Upper lobe of left lung (tissue), 6 donors: ENCODE results near the gene SIGLEC9. TPM values are rescaled to one million over a fixed set of nuclear protein-coding genes. Genes with fewer than 3 reads are reported as not detected.

ENCODE experiments used
- ATAC-seq, 2 donors: fragments of 200-7000 bp; cut with Tn5 transposase; one replicate each; pipeline ENCODE4 v1.9.1; 2022; ENCODE audit warnings: mild to moderate bottlenecking in 2 of 2, moderate library complexity in 2 of 2; ENCODE audit not compliant: low FRiP score in 2 of 2
- DNase-seq, 2 donors: peaks; one replicate each; pipeline ENCODE4 v3.0.0-alpha.2; 2019 to 2020
- H3K27ac ChIP-seq, 4 donors: fragments of 200-600 bp; sonication (generic); one replicate each; pipeline ENCODE4 v1.5.1; 2016 to 2019
- H3K27me3 ChIP-seq, 4 donors: fragments of 200-600 bp; sonication (generic); one replicate each; pipeline ENCODE4 v1.5.1; 2017 to 2019
- H3K36me3 ChIP-seq, 4 donors: fragments of 200-600 bp; sonication (generic); one replicate each; pipeline ENCODE4 v1.5.1; 2016 to 2019
- H3K4me1 ChIP-seq, 4 donors: fragments of 200-600 bp; sonication (generic); one replicate each; pipeline ENCODE4 v1.5.1; 2018 to 2019
- H3K4me3 ChIP-seq, 4 donors: fragments of 200-600 bp; sonication (generic); one replicate each; pipeline ENCODE4 v1.5.1; 2017 to 2019; ENCODE audit warnings: mild to moderate bottlenecking in 2 of 4, moderate library complexity in 1 of 4
- H3K9me3 ChIP-seq, 4 donors: fragments of 200-600 bp; sonication (generic); one replicate each; pipeline ENCODE4 v1.5.1; 2018 to 2019
- EP300 ChIP-seq, 4 donors: sonication (generic); formaldehyde crosslinking; IDR thresholded peaks; one replicate each; pipeline ENCODE4 v1.5.1; 2017; ENCODE audit warnings: antibody characterized with exemption in 4 of 4, control low read depth in 2 of 4
- POLR2A ChIP-seq, 4 donors: fragments of 450-650 bp; IDR thresholded peaks; one replicate each; pipeline ENCODE4 v1.5.1; 2016 to 2017; ENCODE audit warnings: antibody characterized with exemption in 4 of 4, mild to moderate bottlenecking in 2 of 4
- POLR2AphosphoS5 ChIP-seq, 2 donors: sonication (generic); formaldehyde crosslinking; IDR thresholded peaks; one replicate each; pipeline ENCODE4 v1.5.1; 2017; ENCODE audit warnings: antibody characterized with exemption in 2 of 2
- WGBS, 2 donors: methylation state at CpG; one replicate each; pipeline ENCODE4 v1.1.5; 2017 to 2018; 5-methylcytosine and 5-hydroxymethylcytosine counted together
- total RNA-seq, 6 donors: library from RNA; depleted of rRNA in 4 of 6; stranded (reverse); fragments of >200 nt in 4 of 6; gene quantifications; one replicate each; pipeline versions ENCODE4 v1.1.0 to v1.2.1, GENCODE V29; 2016 to 2021
- TF ChIP-seq, protein P1 (sequence below), 6 experiments: fragments of 450-650 bp in 4 of 6; fragments of 200-600 bp in 2 of 6; sonication (generic) in 2 of 6; IDR thresholded peaks; one replicate each; pipeline ENCODE4 v1.5.1; 2016 to 2019; ENCODE audit warnings: antibody characterized with exemption in 6 of 6
- donor health status: DM: no; HTN: no; CAD: no; lungs with moderate emphysema.
- donor health status: DM: no; HTN: yes; CAD: no; lungs with severe emphysema.

SIGLEC9 gene
- total RNA-seq, 6 donors from 2014 or later, result 6.8 to 47.1 (median 24.6) TPM

DNA sequence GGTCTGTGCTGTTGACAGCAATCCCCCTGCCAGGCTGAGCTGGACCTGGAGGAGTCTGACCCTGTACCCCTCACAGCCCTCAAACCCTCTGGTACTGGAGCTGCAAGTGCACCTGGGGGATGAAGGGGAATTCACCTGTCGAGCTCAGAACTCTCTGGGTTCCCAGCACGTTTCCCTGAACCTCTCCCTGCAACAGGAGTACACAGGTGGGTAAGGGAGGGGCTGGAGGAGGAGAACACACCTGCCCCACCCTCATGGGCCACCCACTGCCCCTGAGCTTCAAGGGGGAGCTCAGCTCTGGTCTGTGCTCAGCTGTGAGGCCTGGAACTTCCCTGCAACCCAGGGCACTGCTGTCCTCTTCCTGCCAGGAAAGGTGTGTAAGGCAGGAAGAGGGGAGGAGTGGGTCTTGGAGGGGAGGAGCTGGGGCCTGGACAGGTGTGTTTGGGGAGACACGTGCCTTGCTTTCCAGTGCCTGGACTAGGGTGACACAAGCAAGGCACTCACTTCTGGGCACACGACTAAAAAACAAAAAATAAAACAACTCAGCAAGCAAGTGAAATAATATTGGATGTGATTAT lies 21.3 kb downstream of the SIGLEC9 start:
- TF ChIP-seq POLR2A (IDR thresholded peaks at IDR 0.05), result no peak
- TF ChIP-seq POLR2AphosphoS5 (IDR thresholded peaks at IDR 0.05), result no peak
- TF ChIP-seq, protein P1, sequence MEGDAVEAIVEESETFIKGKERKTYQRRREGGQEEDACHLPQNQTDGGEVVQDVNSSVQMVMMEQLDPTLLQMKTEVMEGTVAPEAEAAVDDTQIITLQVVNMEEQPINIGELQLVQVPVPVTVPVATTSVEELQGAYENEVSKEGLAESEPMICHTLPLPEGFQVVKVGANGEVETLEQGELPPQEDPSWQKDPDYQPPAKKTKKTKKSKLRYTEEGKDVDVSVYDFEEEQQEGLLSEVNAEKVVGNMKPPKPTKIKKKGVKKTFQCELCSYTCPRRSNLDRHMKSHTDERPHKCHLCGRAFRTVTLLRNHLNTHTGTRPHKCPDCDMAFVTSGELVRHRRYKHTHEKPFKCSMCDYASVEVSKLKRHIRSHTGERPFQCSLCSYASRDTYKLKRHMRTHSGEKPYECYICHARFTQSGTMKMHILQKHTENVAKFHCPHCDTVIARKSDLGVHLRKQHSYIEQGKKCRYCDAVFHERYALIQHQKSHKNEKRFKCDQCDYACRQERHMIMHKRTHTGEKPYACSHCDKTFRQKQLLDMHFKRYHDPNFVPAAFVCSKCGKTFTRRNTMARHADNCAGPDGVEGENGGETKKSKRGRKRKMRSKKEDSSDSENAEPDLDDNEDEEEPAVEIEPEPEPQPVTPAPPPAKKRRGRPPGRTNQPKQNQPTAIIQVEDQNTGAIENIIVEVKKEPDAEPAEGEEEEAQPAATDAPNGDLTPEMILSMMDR (IDR thresholded peaks at IDR 0.05), result no peak
- TF ChIP-seq EP300 (IDR thresholded peaks at IDR 0.05), result no peak
- no peak for DNase-seq
- 64 to 72% methylated on average over 4 of the region's 4 CpGs for WGBS, 2 donors

DNA sequence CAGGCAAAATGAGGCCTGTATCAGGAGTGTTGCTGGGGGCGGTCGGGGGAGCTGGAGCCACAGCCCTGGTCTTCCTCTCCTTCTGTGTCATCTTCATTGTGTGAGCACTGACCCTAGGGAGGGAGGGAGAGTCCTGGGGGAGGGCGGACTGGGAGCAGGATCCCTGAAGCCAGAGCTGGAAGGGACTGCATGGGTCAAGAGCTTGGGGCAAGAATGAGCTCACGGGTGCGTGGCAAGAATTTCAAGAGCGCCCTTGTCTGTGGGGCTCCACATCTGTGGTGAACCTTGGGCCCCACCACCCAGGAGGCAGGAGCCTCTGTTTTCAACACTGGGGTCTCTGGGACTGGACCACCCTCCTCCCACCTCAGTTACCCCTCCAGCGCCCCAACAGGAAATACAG lies 22.0 kb downstream of the SIGLEC9 start:
- H3K4me3 ChIP-seq, result no peak overlapping the region
- no peak overlapping the region for H3K27ac ChIP-seq
- DNase-seq (no peak), ATAC-seq (no peak)
- no peak for TF ChIP-seq POLR2AphosphoS5 (IDR thresholded peaks at IDR 0.05)
- no peaks in the 10 kb centered on the region for H3K36me3 ChIP-seq
- H3K4me1 ChIP-seq, result peaks cover 0 to 7% (median 2%) of the 10 kb centered on the region in 4 donors
- H3K9me3 ChIP-seq, result no peaks in the 10 kb centered on the region
- 76 to 90% methylated on average over 6 of the region's 7 CpGs for WGBS, 2 donors
- H3K27me3 ChIP-seq, result no peaks in the 10 kb centered on the region

More for the DNA sequence above, 21.3 kb downstream of the SIGLEC9 start:
- Histone ChIP-seq H3K27me3 (no peaks in the 10 kb centered on the region), H3K36me3 (no peaks in the 10 kb centered on the region), H3K27ac (no peak overlapping the region), H3K4me3 (no peak overlapping the region), H3K4me1 (peaks cover 0 to 14% (median 6%) of the 10 kb centered on the region in 4 donors), H3K9me3 (no peaks in the 10 kb centered on the region)
- no peak for ATAC-seq

DNA sequence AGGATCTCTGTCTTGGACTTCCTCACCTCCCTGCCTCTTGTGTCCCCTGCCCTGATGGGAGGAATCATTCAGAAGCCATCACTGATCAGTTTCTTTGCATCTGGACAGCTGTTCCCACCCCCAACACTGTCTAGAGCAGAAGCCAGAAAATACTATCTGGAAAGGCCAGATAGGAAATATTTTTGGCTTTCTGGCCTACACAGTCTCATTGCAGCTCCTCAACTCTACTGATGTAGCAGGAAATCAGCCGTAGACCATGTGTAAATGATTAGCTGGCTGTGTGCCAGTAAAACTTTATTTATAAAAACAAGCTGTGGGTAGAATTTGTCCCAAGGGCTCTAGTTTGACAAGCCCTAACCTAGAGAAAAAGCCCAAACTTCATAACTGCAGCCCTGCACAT lies 23.0 kb downstream of the SIGLEC9 start:
- ATAC-seq, result no peak
- Histone ChIP-seq H3K4me3 (no peak overlapping the region), H3K9me3 (no peaks in the 10 kb centered on the region), H3K36me3 (no peaks in the 10 kb centered on the region), H3K4me1 (peaks cover 0 to under 1% (median 0%) of the 10 kb centered on the region in 4 donors), H3K27ac (no peak overlapping the region), H3K27me3 (no peaks in the 10 kb centered on the region)
- TF ChIP-seq POLR2A (IDR thresholded peaks at IDR 0.05) (no peak), POLR2AphosphoS5 (IDR thresholded peaks at IDR 0.05) (no peak), EP300 (IDR thresholded peaks at IDR 0.05) (no peak)
- TF ChIP-seq, protein P1 (IDR thresholded peaks at IDR 0.05), result no peak
- WGBS, 2 donors, result 30 to 46% methylated on average over 1 of the region's 1 CpG
- no peak for DNase-seq

DNA sequence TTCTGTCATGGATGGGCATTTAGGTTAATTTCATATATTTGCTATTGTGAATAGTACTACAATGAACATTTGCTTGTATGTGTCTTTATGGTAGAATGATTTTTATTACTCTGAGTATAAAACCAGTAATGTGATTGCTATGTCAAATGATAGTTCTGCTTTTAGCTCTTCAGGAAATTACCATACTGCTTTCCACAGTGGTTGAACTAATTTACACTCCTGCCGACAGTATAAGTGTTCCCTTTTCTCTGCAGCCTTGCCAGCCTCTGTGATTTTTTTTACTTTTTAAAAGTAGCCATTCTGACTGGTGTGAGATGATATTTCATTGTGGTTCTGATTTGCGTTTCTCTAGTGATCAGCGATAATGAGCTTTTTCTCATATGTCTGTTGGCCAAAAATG lies 23.9 kb downstream of the SIGLEC9 start:
- DNase-seq (no peak), ATAC-seq (no peak)
- H3K9me3 ChIP-seq, result no peaks in the 10 kb centered on the region
- no peak overlapping the region for H3K4me3 ChIP-seq
- no peaks in the 10 kb centered on the region for H3K36me3 ChIP-seq
- 52 to 71% methylated on average over 3 of the region's 3 CpGs for WGBS, 2 donors
- no peaks in the 10 kb centered on the region for H3K27me3 ChIP-seq
- no peaks in the 10 kb centered on the region for H3K4me1 ChIP-seq
- TF ChIP-seq EP300 (IDR thresholded peaks at IDR 0.05) (no peak), POLR2A (IDR thresholded peaks at IDR 0.05) (no peak), POLR2AphosphoS5 (IDR thresholded peaks at IDR 0.05) (no peak)
- TF ChIP-seq, protein P1 (IDR thresholded peaks at IDR 0.05), result no peak
- H3K27ac ChIP-seq, result no peak overlapping the region

DNA sequence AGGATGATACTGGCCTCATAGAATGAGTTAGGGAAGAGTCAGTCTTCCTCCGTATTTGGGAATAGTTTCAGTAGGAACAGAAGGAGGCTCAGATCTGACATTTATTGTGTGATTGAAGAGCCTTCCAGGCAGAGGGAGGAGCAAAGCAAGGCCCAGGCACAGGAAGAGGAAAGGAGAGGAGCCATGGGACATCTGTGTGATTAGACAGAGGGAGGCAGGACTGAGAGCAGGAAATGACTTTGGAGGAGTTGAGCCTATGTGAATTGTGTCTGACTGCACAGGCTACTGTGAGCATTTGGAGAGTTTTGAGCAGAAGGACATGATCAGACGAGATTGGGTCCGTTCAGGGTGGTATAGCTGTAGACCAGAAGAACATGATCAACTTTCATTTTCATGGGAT lies 25.9 kb downstream of the SIGLEC9 start:
- DNase-seq (no peak), ATAC-seq (no peak)
- no peaks in the 10 kb centered on the region for H3K9me3 ChIP-seq
- H3K27me3 ChIP-seq, result no peaks in the 10 kb centered on the region
- 69 to 81% methylated on average over 3 of the region's 3 CpGs for WGBS, 2 donors
- no peaks in the 10 kb centered on the region for H3K4me1 ChIP-seq
- TF ChIP-seq POLR2AphosphoS5 (IDR thresholded peaks at IDR 0.05) (no peak), EP300 (IDR thresholded peaks at IDR 0.05) (no peak), POLR2A (IDR thresholded peaks at IDR 0.05) (no peak)
- TF ChIP-seq, protein P1 (IDR thresholded peaks at IDR 0.05), result no peak
- H3K4me3 ChIP-seq, result no peak overlapping the region
- no peaks in the 10 kb centered on the region for H3K36me3 ChIP-seq
- no peak overlapping the region for H3K27ac ChIP-seq
